Liver (tissue), 9 donors: ENCODE measurements around the gene NCAPH2. TPM values are rescaled to one million over a fixed set of nuclear protein-coding genes. Genes with fewer than 3 reads are reported as not detected.

Experiments used
- DNase-seq: peaks from one replicate; pipeline ENCODE4 v3.0.0-alpha.2; 2017; ENCODE audit warnings: low spot score
- H3K27ac ChIP-seq, 2 donors: one replicate each; pipeline ENCODE4 v1.7.0; 2013; ENCODE audit warnings: inconsistent platforms in 2 of 2, low read length in 2 of 2, control low read depth in 1 of 2, low read depth in 1 of 2, mild to moderate bottlenecking in 1 of 2
- H3K27me3 ChIP-seq, 4 donors: one replicate each; pipeline versions ENCODE4 v1.6.1 to v1.7.0; 2013; ENCODE audit warnings: low read length in 3 of 4, inconsistent platforms in 1 of 4, mild to moderate bottlenecking in 1 of 4, moderate library complexity in 1 of 4; ENCODE audit not compliant: control insufficient read depth in 4 of 4, insufficient read depth in 4 of 4
- H3K36me3 ChIP-seq, 4 donors: one replicate each; pipeline versions ENCODE4 v1.6.1 to v1.7.0; 2013; ENCODE audit warnings: low read length in 3 of 4, mild to moderate bottlenecking in 3 of 4, low read depth in 1 of 4, moderate library complexity in 1 of 4; ENCODE audit not compliant: control insufficient read depth in 4 of 4, insufficient read depth in 3 of 4
- H3K4me1 ChIP-seq, 4 donors: one replicate each; pipeline versions ENCODE4 v1.6.1 to v1.7.0; 2013; ENCODE audit warnings: low read length in 3 of 4, mild to moderate bottlenecking in 3 of 4, moderate library complexity in 1 of 4; ENCODE audit not compliant: control insufficient read depth in 4 of 4, insufficient read depth in 4 of 4
- H3K4me3 ChIP-seq, 3 donors: one replicate each; pipeline versions ENCODE4 v1.6.1 to v1.7.0; 2013; ENCODE audit warnings: low read length in 3 of 3, control low read depth in 1 of 3, low read depth in 1 of 3, mild to moderate bottlenecking in 1 of 3
- H3K9ac ChIP-seq, 2 donors: one replicate each; pipeline ENCODE4 v1.7.0; 2013; ENCODE audit warnings: low read length in 2 of 2, mild to moderate bottlenecking in 2 of 2, moderate library complexity in 2 of 2, control low read depth in 1 of 2, low read depth in 1 of 2
- H3K9me3 ChIP-seq, 4 donors: one replicate each; pipeline versions ENCODE4 v1.6.1 to v1.7.0; 2013; ENCODE audit warnings: low read length in 3 of 4; ENCODE audit not compliant: control insufficient read depth in 4 of 4
- EGR1 ChIP-seq, 2 donors: IDR thresholded peaks; 2 replicates each; pipeline ENCODE4 v1.6.1; 2016 to 2018; ENCODE audit warnings: antibody characterized with exemption in 2 of 2, low read depth in 2 of 2
- FOXA1 ChIP-seq: IDR thresholded peaks from 2 replicates; pipeline ENCODE4 v1.6.1; 2016; ENCODE audit warnings: antibody characterized with exemption
- FOXA2 ChIP-seq: IDR thresholded peaks from 2 replicates; pipeline ENCODE4 v1.6.1; 2016; ENCODE audit warnings: antibody characterized with exemption
- GABPA ChIP-seq, 2 donors: IDR thresholded peaks in 1 of 2; conservative IDR thresholded peaks in 1 of 2; 2 replicates each; pipeline ENCODE4 v1.6.1; 2016; ENCODE audit warnings: antibody characterized with exemption in 2 of 2, mild to moderate bottlenecking in 1 of 2, moderate library complexity in 1 of 2
- HNF4A ChIP-seq, 2 donors: conservative IDR thresholded peaks; 2 replicates each; pipeline ENCODE4 v1.6.1; 2016; ENCODE audit warnings: antibody characterized with exemption in 2 of 2, mild to moderate bottlenecking in 2 of 2
- HNF4G ChIP-seq: IDR thresholded peaks from 2 replicates; pipeline ENCODE4 v1.6.1; 2016; ENCODE audit warnings: antibody characterized with exemption
- JUND ChIP-seq, 2 donors: IDR thresholded peaks; 2 replicates each; pipeline ENCODE4 v1.6.1; 2016; ENCODE audit warnings: antibody characterized with exemption in 2 of 2
- NR2F2 ChIP-seq: IDR thresholded peaks from 2 replicates; pipeline ENCODE4 v1.6.1; 2016; ENCODE audit warnings: antibody characterized with exemption
- RAD21 ChIP-seq, 2 donors: IDR thresholded peaks; 2 replicates each; pipeline ENCODE4 v1.6.1; 2016; ENCODE audit warnings: antibody characterized with exemption in 2 of 2, mild to moderate bottlenecking in 2 of 2
- RXRA ChIP-seq, 2 donors: IDR thresholded peaks; 2 replicates each; pipeline ENCODE4 v1.6.1; 2017 to 2018; ENCODE audit warnings: antibody characterized with exemption in 2 of 2, mild to moderate bottlenecking in 1 of 2
- SP1 ChIP-seq: IDR thresholded peaks from 2 replicates; pipeline ENCODE4 v1.6.1; 2018; ENCODE audit warnings: antibody characterized with exemption, mild to moderate bottlenecking
- TAF1 ChIP-seq: conservative IDR thresholded peaks from 2 replicates; pipeline ENCODE4 v1.6.1; 2016; ENCODE audit warnings: antibody characterized with exemption, mild to moderate bottlenecking
- YY1 ChIP-seq: IDR thresholded peaks from 2 replicates; pipeline ENCODE4 v1.6.1; 2016; ENCODE audit warnings: antibody characterized with exemption, mild to moderate bottlenecking
- WGBS: extraction: QIAGEN DNeasy Blood & Tissue Kit; methylation state at CpG from one replicate; pipeline ENCODE4 v1.1.7; 2013; 5-methylcytosine and 5-hydroxymethylcytosine counted together
- polyA plus RNA-seq, 2 donors: library from polyadenylated mRNA; stranded (reverse) in 1 of 2; unstranded in 1 of 2; fragments of 200-250 nt in 1 of 2; fragments of >200 nt in 1 of 2; fragmentation: Nextera tagmentation in 1 of 2; extraction: Ambion mirVana in 1 of 2; gene quantifications; one replicate each; pipeline versions ENCODE4 v1.2.1 to v1.2.3, GENCODE V29; 2013 to 2015
- total RNA-seq, 2 donors: library from RNA; depleted of rRNA; stranded (reverse); fragments of >200 nt; gene quantifications; one replicate each; pipeline ENCODE4 v1.2.3, GENCODE V29; 2014
- TF ChIP-seq, protein P1 (sequence below): IDR thresholded peaks from 2 replicates; pipeline ENCODE4 v1.6.1; 2016; ENCODE audit warnings: antibody characterized with exemption, mild to moderate bottlenecking
- TF ChIP-seq, protein P2 (sequence below): IDR thresholded peaks from 2 replicates; pipeline ENCODE4 v1.6.1; 2016; ENCODE audit warnings: antibody characterized with exemption
- TF ChIP-seq, protein P3 (sequence below): IDR thresholded peaks from 2 replicates; pipeline ENCODE4 v1.6.1; 2016; ENCODE audit warnings: antibody characterized with exemption
- TF ChIP-seq, protein P4 (sequence below): fragments of 150-350 bp; IDR thresholded peaks from 2 replicates; pipeline ENCODE4 v1.5.1; 2017; ENCODE audit warnings: improper control_type of control experiment, low read depth, low read length; ENCODE audit not compliant: missing input control
- TF ChIP-seq, protein P5 (sequence below): IDR thresholded peaks from 2 replicates; pipeline ENCODE4 v1.6.1; 2016; ENCODE audit warnings: antibody characterized with exemption
- donor health status: healthy.
- donor health status: healthy.
- donor health status: healthy.
- donor health status: healthy.
- donor health status: healthy.

Gene NCAPH2
- total and polyA plus RNA-seq, 4 donors: 12.0 to 30.8 (median 13.9) TPM

DNA sequence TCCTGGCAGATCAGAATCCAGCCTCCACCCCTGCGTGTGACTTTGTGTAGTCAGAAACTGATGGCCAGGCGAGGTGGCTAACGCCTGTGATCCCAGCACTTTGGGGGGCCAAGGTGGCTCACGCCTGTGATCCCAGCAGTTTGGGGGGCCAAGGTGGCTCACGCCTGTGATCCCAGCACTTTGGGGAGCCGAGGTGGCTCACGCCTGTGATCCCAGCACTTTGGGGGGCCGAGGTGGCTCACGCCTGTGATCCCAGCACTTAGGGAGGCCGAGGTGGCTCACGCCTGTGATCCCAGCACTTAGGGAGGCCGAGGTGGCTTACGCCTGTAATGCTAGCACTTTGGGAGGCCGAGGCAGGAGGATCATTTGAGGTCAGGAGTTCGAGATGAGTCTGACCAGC, 5.2 kb downstream of the NCAPH2 start:
- no peak overlapping the region for H3K4me3 ChIP-seq
- H3K4me1 ChIP-seq: peaks cover 7 to 12% (median 12%) of the 10 kb centered on the region in 4 donors
- WGBS: 98% methylated on average over 15 of the region's 15 CpGs
- no peak overlapping the region for H3K27ac ChIP-seq
- H3K27me3 ChIP-seq: no peaks in the 10 kb centered on the region
- H3K36me3 ChIP-seq: peaks cover 0 to 11% (median 3%) of the 10 kb centered on the region in 4 donors
- H3K9ac ChIP-seq: no peak overlapping the region
- TF ChIP-seq EGR1 (IDR thresholded peaks at IDR 0.05; ENCODE audit: low read depth in 2 of 2) (no peak), SP1 (no peak), FOXA2 (no peak), JUND (IDR thresholded peaks at IDR 0.05) (no peak)
- TF ChIP-seq, protein P1, sequence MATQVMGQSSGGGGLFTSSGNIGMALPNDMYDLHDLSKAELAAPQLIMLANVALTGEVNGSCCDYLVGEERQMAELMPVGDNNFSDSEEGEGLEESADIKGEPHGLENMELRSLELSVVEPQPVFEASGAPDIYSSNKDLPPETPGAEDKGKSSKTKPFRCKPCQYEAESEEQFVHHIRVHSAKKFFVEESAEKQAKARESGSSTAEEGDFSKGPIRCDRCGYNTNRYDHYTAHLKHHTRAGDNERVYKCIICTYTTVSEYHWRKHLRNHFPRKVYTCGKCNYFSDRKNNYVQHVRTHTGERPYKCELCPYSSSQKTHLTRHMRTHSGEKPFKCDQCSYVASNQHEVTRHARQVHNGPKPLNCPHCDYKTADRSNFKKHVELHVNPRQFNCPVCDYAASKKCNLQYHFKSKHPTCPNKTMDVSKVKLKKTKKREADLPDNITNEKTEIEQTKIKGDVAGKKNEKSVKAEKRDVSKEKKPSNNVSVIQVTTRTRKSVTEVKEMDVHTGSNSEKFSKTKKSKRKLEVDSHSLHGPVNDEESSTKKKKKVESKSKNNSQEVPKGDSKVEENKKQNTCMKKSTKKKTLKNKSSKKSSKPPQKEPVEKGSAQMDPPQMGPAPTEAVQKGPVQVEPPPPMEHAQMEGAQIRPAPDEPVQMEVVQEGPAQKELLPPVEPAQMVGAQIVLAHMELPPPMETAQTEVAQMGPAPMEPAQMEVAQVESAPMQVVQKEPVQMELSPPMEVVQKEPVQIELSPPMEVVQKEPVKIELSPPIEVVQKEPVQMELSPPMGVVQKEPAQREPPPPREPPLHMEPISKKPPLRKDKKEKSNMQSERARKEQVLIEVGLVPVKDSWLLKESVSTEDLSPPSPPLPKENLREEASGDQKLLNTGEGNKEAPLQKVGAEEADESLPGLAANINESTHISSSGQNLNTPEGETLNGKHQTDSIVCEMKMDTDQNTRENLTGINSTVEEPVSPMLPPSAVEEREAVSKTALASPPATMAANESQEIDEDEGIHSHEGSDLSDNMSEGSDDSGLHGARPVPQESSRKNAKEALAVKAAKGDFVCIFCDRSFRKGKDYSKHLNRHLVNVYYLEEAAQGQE: no peak
- TF ChIP-seq, protein P2, sequence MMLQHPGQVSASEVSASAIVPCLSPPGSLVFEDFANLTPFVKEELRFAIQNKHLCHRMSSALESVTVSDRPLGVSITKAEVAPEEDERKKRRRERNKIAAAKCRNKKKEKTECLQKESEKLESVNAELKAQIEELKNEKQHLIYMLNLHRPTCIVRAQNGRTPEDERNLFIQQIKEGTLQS: no peak
- TF ChIP-seq, protein P3, sequence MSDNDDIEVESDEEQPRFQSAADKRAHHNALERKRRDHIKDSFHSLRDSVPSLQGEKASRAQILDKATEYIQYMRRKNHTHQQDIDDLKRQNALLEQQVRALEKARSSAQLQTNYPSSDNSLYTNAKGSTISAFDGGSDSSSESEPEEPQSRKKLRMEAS: no peak
- H3K9me3 ChIP-seq: no peaks in the 10 kb centered on the region
- no peak for DNase-seq

DNA sequence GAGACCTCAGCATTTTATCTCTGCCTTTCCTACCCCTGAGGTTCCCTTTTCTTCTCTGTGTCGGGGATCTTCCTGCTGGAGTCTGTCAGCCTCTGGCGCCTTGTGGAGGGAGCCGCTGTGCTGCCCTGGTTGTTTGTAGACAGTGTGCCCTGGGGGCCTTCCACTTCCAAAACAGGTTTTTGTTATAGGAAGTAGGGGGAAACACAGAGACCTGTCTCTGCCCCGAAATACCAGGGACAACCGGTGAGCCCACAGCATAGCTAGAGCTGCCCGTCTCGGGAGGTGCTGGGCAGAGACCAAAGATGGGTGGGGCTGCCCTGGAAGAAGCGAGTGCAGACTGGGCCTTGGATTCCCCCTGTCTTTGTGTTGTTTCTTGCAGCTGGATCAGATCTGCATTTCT, 8.0 kb downstream of the NCAPH2 start:
- no peak overlapping the region for H3K27ac ChIP-seq
- no peaks in the 10 kb centered on the region for H3K27me3 ChIP-seq
- TF ChIP-seq, protein P4, sequence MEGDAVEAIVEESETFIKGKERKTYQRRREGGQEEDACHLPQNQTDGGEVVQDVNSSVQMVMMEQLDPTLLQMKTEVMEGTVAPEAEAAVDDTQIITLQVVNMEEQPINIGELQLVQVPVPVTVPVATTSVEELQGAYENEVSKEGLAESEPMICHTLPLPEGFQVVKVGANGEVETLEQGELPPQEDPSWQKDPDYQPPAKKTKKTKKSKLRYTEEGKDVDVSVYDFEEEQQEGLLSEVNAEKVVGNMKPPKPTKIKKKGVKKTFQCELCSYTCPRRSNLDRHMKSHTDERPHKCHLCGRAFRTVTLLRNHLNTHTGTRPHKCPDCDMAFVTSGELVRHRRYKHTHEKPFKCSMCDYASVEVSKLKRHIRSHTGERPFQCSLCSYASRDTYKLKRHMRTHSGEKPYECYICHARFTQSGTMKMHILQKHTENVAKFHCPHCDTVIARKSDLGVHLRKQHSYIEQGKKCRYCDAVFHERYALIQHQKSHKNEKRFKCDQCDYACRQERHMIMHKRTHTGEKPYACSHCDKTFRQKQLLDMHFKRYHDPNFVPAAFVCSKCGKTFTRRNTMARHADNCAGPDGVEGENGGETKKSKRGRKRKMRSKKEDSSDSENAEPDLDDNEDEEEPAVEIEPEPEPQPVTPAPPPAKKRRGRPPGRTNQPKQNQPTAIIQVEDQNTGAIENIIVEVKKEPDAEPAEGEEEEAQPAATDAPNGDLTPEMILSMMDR: no peak
- no peak for TF ChIP-seq NR2F2
- TF ChIP-seq, protein P5, sequence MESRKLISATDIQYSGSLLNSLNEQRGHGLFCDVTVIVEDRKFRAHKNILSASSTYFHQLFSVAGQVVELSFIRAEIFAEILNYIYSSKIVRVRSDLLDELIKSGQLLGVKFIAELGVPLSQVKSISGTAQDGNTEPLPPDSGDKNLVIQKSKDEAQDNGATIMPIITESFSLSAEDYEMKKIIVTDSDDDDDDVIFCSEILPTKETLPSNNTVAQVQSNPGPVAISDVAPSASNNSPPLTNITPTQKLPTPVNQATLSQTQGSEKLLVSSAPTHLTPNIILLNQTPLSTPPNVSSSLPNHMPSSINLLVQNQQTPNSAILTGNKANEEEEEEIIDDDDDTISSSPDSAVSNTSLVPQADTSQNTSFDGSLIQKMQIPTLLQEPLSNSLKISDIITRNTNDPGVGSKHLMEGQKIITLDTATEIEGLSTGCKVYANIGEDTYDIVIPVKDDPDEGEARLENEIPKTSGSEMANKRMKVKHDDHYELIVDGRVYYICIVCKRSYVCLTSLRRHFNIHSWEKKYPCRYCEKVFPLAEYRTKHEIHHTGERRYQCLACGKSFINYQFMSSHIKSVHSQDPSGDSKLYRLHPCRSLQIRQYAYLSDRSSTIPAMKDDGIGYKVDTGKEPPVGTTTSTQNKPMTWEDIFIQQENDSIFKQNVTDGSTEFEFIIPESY: no peak
- no peak for TF ChIP-seq RXRA (IDR thresholded peaks at IDR 0.05)
- no peak for TF ChIP-seq YY1
- TF ChIP-seq FOXA1: no peak
- TF ChIP-seq HNF4G: no peak
- no peak for TF ChIP-seq RAD21 (IDR thresholded peaks at IDR 0.05)
- TF ChIP-seq EGR1 (IDR thresholded peaks at IDR 0.05; ENCODE audit: low read depth in 2 of 2): no peak
- TF ChIP-seq, protein P1: no peak
- TF ChIP-seq FOXA2: no peak
- TF ChIP-seq GABPA (IDR thresholded peaks at IDR 0.05 in 1 of 2, conservative IDR thresholded peaks at IDR 0.05 in 1 of 2): no peak
- no peak for TF ChIP-seq SP1
- TF ChIP-seq JUND (IDR thresholded peaks at IDR 0.05): no peak
- no peak for TF ChIP-seq HNF4A (conservative IDR thresholded peaks at IDR 0.05)
- TF ChIP-seq, protein P3: no peak
- TF ChIP-seq, protein P2: no peak
- TF ChIP-seq TAF1: no peak
- no peak overlapping the region for H3K4me3 ChIP-seq
- no peaks in the 10 kb centered on the region for H3K4me1 ChIP-seq
- H3K9me3 ChIP-seq: no peaks in the 10 kb centered on the region
- H3K36me3 ChIP-seq: peaks cover 2 to 29% (median 8%) of the 10 kb centered on the region in 4 donors
- WGBS: 94% methylated on average over 8 of the region's 8 CpGs
- DNase-seq: no peak
- no peak overlapping the region for H3K9ac ChIP-seq
